SK-N-SH treated with all-trans-retinoic acid at 6 μM for 48 hours (cell line): Measurements from ENCODE around the gene CD83.

Source experiments
- ATAC-seq: fragments of 200-7000 bp; cut with Tn5 transposase; 3 replicates; pipeline ENCODE4 v1.9.1; 2020; ENCODE audit warnings: mild to moderate bottlenecking, moderate library complexity
- ARNTL ChIP-seq: fragments of 450-650 bp; formaldehyde crosslinking; IDR thresholded peaks from 2 replicates; pipeline ENCODE4 v1.5.0; 2020; ENCODE audit warnings: low read depth, mild to moderate bottlenecking, moderate library complexity, borderline replicate concordance
- BACH2 ChIP-seq: fragments of 250-450 bp; sonication (Bioruptor Pico); IDR thresholded peaks from 2 replicates; pipeline ENCODE4 v1.9.0; 2021; ENCODE audit warnings: mild to moderate bottlenecking, borderline replicate concordance
- CSDC2 ChIP-seq: fragments of 250-450 bp; sonication (Bioruptor Pico); IDR thresholded peaks from 2 replicates; pipeline ENCODE4 v1.5.0; 2020; ENCODE audit warnings: mild to moderate bottlenecking, moderate library complexity
- ESRRG ChIP-seq: fragments of 250-450 bp; sonication (Bioruptor Pico); IDR thresholded peaks from 2 replicates; pipeline ENCODE4 v1.6.1; 2021; ENCODE audit warnings: mild to moderate bottlenecking
- GLIS3 ChIP-seq: fragments of 250-450 bp; sonication (Bioruptor Pico); IDR thresholded peaks from 2 replicates; pipeline ENCODE4 v1.5.0; 2020; ENCODE audit warnings: mild to moderate bottlenecking, moderate library complexity
- ISL1 ChIP-seq: fragments of 250-450 bp; sonication (Bioruptor Pico); IDR thresholded peaks from 2 replicates; pipeline ENCODE4 v2.1.2; 2022; ENCODE audit warnings: mild to moderate bottlenecking, moderate library complexity
- OSR1 ChIP-seq: fragments of 250-450 bp; sonication (Bioruptor Pico); IDR thresholded peaks from 2 replicates; pipeline ENCODE4 v1.8.0; 2022; ENCODE audit warnings: moderate library complexity, mild to moderate bottlenecking, inconsistent platforms
- PPARA ChIP-seq: fragments of 250-450 bp; sonication (Bioruptor Pico); IDR thresholded peaks from 2 replicates; pipeline ENCODE4 v1.5.0; 2020; ENCODE audit warnings: mild to moderate bottlenecking, borderline replicate concordance
- RARB ChIP-seq: fragments of 250-450 bp; sonication (Bioruptor Pico); IDR thresholded peaks from 2 replicates; pipeline ENCODE4 v1.8.0; 2021; ENCODE audit warnings: mild to moderate bottlenecking, moderate library complexity
- SNAI2 ChIP-seq: fragments of 250-450 bp; sonication (Bioruptor Pico); IDR thresholded peaks from 2 replicates; pipeline ENCODE4 v1.5.0; 2020; ENCODE audit warnings: mild to moderate bottlenecking, moderate library complexity
- TCF4 ChIP-seq: fragments of 250-450 bp; sonication (Bioruptor Pico); IDR thresholded peaks from 2 replicates; pipeline ENCODE4 v1.8.0; 2021; ENCODE audit warnings: mild to moderate bottlenecking, moderate library complexity, borderline replicate concordance
- ZC3H10 ChIP-seq: fragments of 250-450 bp; sonication (Bioruptor Pico); IDR thresholded peaks from 2 replicates; pipeline ENCODE4 v1.5.1; 2021; ENCODE audit warnings: mild to moderate bottlenecking, moderate library complexity
- ZFP3 ChIP-seq: fragments of 250-450 bp; sonication (Bioruptor Pico); IDR thresholded peaks from 2 replicates; pipeline ENCODE4 v1.5.0; 2020; ENCODE audit warnings: mild to moderate bottlenecking, moderate library complexity
- ZFP30 ChIP-seq: fragments of 450-650 bp; formaldehyde crosslinking; IDR thresholded peaks from 2 replicates; pipeline ENCODE4 v1.5.0; 2022; ENCODE audit warnings: mild to moderate bottlenecking, moderate library complexity
- ZNF565 ChIP-seq: fragments of 450-650 bp; formaldehyde crosslinking; conservative IDR thresholded peaks from 2 replicates; pipeline ENCODE4 v1.5.0; 2020; ENCODE audit warnings: low read depth, mild to moderate bottlenecking, moderate library complexity
- ZNF70 ChIP-seq: fragments of 450-650 bp; formaldehyde crosslinking; IDR thresholded peaks from 2 replicates; pipeline ENCODE4 v1.5.0; 2020; ENCODE audit warnings: mild to moderate bottlenecking, moderate library complexity
- ZNF8 ChIP-seq: fragments of 450-650 bp; formaldehyde crosslinking; IDR thresholded peaks from 2 replicates; pipeline ENCODE4 v1.5.0; 2020; ENCODE audit warnings: mild to moderate bottlenecking, moderate library complexity
- TF ChIP-seq, protein P1 (sequence below): fragments of 250-450 bp; sonication (Bioruptor Pico); IDR thresholded peaks from 2 replicates; pipeline ENCODE4 v1.8.0; 2020; ENCODE audit warnings: mild to moderate bottlenecking, moderate library complexity, borderline replicate concordance
- TF ChIP-seq, protein P2 (sequence below): fragments of 250-450 bp; sonication (Bioruptor Pico); IDR thresholded peaks from 2 replicates; pipeline ENCODE4 v1.8.0; 2021; ENCODE audit warnings: low read depth, mild to moderate bottlenecking, moderate library complexity, borderline replicate concordance
- TF ChIP-seq, protein P3 (sequence below): fragments of 250-450 bp; sonication (Bioruptor Pico); IDR thresholded peaks from 2 replicates; pipeline ENCODE4 v1.5.1; 2021; ENCODE audit warnings: mild to moderate bottlenecking, moderate library complexity
- TF ChIP-seq, protein P4 (sequence below): fragments of 250-450 bp; sonication (Bioruptor Pico); IDR thresholded peaks from 2 replicates; pipeline ENCODE4 v1.5.0; 2020; ENCODE audit warnings: mild to moderate bottlenecking, moderate library complexity

The CD83 gene

DNA sequence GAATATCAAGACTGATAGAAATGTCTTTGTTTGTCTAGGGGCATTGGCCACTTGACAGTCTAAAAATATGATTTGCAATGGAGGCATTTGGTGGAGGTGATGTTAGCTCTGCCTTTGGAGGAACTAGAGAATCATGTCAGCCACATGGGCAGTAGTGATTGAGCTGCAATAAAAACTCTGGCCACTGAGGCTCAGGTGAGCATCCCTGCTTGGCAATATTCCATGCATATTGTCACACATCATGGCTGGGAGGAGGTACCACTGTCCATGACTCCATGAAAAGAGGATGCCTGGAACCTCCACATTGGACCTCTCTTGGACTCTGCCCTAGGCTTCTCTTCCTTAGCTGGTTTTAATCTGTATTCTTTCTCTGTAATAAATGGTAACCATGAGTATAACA lies 10.6 kb upstream of the CD83 start:
- TF ChIP-seq ZNF565 (CRISPR knock-in tag) (no peak), ZFP3 (CRISPR knock-in tag) (no peak)
- ATAC-seq: no peak

DNA sequence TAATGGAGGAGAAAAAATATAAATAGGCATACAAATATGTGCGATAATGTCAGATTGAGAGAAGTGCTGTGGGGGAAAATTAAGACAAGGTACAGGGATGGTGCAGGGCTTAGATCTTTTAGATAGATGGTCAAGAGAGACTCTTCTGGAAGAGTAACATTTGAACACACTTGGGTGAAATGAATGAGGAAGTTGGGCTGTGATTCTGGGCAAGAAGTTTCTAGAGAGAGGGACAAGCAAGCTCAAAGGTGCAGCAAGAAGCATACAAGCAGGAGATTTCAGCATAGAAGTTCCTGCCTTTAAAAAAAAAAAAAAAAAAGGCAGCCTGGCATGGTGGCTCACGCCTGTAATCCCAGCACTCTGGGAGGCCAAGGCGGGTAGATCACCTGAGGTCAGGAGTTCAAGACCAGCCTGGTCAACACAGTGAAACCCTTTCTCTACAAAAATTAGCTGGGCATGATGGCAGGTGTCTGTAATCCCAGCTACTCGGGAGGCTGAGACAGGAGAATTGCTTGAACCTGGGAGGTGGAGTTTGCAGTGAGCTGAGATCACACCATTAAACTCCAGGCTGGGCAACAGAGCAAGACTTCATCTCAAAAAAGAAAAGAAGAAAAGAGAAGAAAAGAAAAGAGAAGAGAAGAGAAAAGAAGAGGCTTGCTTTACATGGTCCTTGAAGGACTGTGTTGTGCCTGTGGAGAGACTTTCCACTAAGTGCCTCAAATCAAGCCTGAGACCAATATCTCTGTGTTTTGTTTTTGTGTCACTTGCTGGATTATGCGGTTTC lies 9.7 kb upstream of the CD83 start:
- no peak for ATAC-seq
- TF ChIP-seq, protein P1, sequence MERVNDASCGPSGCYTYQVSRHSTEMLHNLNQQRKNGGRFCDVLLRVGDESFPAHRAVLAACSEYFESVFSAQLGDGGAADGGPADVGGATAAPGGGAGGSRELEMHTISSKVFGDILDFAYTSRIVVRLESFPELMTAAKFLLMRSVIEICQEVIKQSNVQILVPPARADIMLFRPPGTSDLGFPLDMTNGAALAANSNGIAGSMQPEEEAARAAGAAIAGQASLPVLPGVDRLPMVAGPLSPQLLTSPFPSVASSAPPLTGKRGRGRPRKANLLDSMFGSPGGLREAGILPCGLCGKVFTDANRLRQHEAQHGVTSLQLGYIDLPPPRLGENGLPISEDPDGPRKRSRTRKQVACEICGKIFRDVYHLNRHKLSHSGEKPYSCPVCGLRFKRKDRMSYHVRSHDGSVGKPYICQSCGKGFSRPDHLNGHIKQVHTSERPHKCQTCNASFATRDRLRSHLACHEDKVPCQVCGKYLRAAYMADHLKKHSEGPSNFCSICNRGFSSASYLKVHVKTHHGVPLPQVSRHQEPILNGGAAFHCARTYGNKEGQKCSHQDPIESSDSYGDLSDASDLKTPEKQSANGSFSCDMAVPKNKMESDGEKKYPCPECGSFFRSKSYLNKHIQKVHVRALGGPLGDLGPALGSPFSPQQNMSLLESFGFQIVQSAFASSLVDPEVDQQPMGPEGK (CRISPR knock-in tag): no peak
- TF ChIP-seq ESRRG (no peak), ARNTL (CRISPR knock-in tag) (no peak), BACH2 (CRISPR knock-in tag) (no peak), ZFP30 (CRISPR knock-in tag) (no peak), PPARA (CRISPR knock-in tag) (no peak), SNAI2 (CRISPR knock-in tag) (no peak), ISL1 (CRISPR knock-in tag) (no peak), OSR1 (CRISPR knock-in tag) (no peak), ZNF8 (CRISPR knock-in tag) (no peak), ZFP3 (CRISPR knock-in tag) (no peak), GLIS3 (no peak), ZC3H10 (CRISPR knock-in tag) (no peak), ZNF70 (CRISPR knock-in tag) (no peak), CSDC2 (CRISPR knock-in tag) (no peak), TCF4 (CRISPR knock-in tag) (no peak), RARB (no peak)
- TF ChIP-seq, protein P2, sequence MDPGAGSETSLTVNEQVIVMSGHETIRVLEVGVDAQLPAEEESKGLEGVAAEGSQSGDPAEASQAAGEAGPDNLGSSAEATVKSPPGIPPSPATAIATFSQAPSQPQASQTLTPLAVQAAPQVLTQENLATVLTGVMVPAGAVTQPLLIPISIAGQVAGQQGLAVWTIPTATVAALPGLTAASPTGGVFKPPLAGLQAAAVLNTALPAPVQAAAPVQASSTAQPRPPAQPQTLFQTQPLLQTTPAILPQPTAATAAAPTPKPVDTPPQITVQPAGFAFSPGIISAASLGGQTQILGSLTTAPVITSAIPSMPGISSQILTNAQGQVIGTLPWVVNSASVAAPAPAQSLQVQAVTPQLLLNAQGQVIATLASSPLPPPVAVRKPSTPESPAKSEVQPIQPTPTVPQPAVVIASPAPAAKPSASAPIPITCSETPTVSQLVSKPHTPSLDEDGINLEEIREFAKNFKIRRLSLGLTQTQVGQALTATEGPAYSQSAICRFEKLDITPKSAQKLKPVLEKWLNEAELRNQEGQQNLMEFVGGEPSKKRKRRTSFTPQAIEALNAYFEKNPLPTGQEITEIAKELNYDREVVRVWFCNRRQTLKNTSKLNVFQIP (CRISPR knock-in tag): no peak
- TF ChIP-seq, protein P3, sequence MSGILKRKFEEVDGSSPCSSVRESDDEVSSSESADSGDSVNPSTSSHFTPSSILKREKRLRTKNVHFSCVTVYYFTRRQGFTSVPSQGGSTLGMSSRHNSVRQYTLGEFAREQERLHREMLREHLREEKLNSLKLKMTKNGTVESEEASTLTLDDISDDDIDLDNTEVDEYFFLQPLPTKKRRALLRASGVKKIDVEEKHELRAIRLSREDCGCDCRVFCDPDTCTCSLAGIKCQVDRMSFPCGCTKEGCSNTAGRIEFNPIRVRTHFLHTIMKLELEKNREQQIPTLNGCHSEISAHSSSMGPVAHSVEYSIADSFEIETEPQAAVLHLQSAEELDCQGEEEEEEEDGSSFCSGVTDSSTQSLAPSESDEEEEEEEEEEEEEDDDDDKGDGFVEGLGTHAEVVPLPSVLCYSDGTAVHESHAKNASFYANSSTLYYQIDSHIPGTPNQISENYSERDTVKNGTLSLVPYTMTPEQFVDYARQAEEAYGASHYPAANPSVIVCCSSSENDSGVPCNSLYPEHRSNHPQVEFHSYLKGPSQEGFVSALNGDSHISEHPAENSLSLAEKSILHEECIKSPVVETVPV: no peak
- TF ChIP-seq, protein P4, sequence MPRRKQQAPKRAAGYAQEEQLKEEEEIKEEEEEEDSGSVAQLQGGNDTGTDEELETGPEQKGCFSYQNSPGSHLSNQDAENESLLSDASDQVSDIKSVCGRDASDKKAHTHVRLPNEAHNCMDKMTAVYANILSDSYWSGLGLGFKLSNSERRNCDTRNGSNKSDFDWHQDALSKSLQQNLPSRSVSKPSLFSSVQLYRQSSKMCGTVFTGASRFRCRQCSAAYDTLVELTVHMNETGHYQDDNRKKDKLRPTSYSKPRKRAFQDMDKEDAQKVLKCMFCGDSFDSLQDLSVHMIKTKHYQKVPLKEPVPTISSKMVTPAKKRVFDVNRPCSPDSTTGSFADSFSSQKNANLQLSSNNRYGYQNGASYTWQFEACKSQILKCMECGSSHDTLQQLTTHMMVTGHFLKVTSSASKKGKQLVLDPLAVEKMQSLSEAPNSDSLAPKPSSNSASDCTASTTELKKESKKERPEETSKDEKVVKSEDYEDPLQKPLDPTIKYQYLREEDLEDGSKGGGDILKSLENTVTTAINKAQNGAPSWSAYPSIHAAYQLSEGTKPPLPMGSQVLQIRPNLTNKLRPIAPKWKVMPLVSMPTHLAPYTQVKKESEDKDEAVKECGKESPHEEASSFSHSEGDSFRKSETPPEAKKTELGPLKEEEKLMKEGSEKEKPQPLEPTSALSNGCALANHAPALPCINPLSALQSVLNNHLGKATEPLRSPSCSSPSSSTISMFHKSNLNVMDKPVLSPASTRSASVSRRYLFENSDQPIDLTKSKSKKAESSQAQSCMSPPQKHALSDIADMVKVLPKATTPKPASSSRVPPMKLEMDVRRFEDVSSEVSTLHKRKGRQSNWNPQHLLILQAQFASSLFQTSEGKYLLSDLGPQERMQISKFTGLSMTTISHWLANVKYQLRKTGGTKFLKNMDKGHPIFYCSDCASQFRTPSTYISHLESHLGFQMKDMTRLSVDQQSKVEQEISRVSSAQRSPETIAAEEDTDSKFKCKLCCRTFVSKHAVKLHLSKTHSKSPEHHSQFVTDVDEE (CRISPR knock-in tag): no peak
- TF ChIP-seq, all 23 proteins: peak for 0

DNA sequence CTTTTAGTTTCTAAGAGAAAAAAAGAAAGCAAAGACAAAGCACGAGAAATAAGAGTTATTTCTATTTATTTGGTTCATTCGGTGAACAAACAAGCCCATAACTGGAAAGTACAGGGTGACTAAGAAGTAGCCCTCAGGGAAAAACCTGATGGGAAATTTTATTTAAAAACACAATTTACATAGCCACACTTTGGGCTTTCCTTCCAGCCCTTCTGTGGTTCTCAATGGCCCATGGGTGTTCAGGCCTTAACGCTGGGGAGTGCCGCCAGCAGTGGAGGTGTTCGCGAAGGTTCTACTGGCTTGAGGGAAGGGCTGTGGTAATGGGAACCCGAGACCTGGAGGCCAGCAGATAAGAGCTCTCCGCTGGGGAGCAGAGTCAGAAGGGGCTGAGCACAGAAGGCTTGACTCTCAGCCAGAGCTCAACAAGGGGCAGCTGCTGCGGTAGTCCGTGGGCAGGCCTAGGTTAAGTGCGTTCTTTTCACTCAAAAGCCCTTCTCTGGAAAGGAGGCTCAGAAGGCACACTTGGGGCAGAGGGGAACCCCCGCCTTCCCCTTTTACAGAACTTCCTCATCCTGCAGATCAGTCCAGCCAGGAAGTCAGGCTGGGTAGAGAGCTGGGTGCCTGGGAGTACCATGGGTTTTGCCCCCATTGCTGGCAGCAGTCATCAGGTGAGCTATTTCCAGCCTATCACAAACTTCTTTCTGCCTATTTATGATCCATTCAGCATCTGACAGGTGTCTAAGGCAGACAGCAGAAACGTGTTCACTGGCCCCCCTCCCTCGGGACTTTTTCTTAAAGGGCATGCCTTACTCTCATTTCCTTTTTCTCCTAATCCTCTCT lies 8.8 kb upstream of the CD83 start:
- no peak for ATAC-seq
- TF ChIP-seq, protein P4 (CRISPR knock-in tag): no peak
